Panc1 (cell line): ENCODE measurements around the gene CTSL. TPM values are rescaled to one million over a fixed set of nuclear protein-coding genes. Genes with fewer than 3 reads are reported as not detected.

Experiments used
- ATAC-seq: fragments of 200-7000 bp; cut with Tn5 transposase; 2 replicates; pipeline ENCODE4 v1.9.1; 2020; ENCODE audit warnings: mild to moderate bottlenecking, moderate library complexity
- BruUV-seq: library from RNA; stranded (reverse); fragments of 400-500 nt; replicated peaks from 2 replicates; lab custom pipeline; 2021; lab: Mats Ljungman, UMichigan
- CTCF ChIA-PET: fragments of 300-600 bp; sonication (Branson Sonifier 250); formaldehyde crosslinking; loops from one replicate; lab custom pipeline; 2022; ENCODE audit warnings: antibody characterized with exemption; lab: Charles Lee
- POLR2A ChIA-PET: fragments of 300-600 bp; sonication (Branson Sonifier 250); formaldehyde crosslinking; loops from one replicate; lab custom pipeline; 2022; ENCODE audit warnings: antibody characterized with exemption; lab: Charles Lee
- DNase-seq: peaks from one replicate; pipeline ENCODE4 v3.0.0-alpha.2; 2010; ENCODE audit warnings: low read depth, low spot score
- H3K27ac ChIP-seq: 2 replicates; pipeline ENCODE4 v1.5.1; 2011; ENCODE audit warnings: mild to moderate bottlenecking, low read length, inconsistent platforms
- H3K27me3 ChIP-seq: fragments of 200-500 bp; sonication (Bioruptor generic); 2 replicates; pipeline ENCODE4 v1.6.0; 2014; ENCODE audit warnings: low read length, inconsistent platforms; ENCODE audit not compliant: control insufficient read depth, insufficient read depth
- H3K36me3 ChIP-seq: fragments of 200-500 bp; sonication (Bioruptor generic); 2 replicates; pipeline ENCODE4 v1.5.1; 2014; ENCODE audit warnings: inconsistent platforms, mild to moderate bottlenecking, low read length, moderate library complexity; ENCODE audit not compliant: control insufficient read depth, insufficient read depth
- H3K4me1 ChIP-seq: 2 replicates; pipeline ENCODE4 v1.5.1; 2011; ENCODE audit warnings: inconsistent platforms, mild to moderate bottlenecking, low read length, moderate library complexity; ENCODE audit not compliant: control insufficient read depth, insufficient read depth
- H3K4me3 ChIP-seq, 2 experiments: 2 replicates each; pipeline ENCODE4 v1.5.1; 2011 to 2012; ENCODE audit warnings: low read depth in 2 of 2, low read length in 2 of 2, mild to moderate bottlenecking in 2 of 2, inconsistent platforms in 1 of 2, moderate library complexity in 1 of 2
- H3K9me3 ChIP-seq: fragments of 200-500 bp; sonication (Bioruptor generic); 2 replicates; pipeline ENCODE4 v1.5.1; 2014; ENCODE audit warnings: low read depth, mild to moderate bottlenecking, inconsistent platforms, low read length, moderate library complexity; ENCODE audit not compliant: control insufficient read depth, insufficient read depth
- CTCF ChIP-seq: fragments of 450-650 bp; IDR thresholded peaks from 2 replicates; pipeline ENCODE4 v1.5.1; 2017; ENCODE audit warnings: mild to moderate bottlenecking
- POLR2AphosphoS5 ChIP-seq: IDR thresholded peaks from 2 replicates; pipeline ENCODE4 v1.6.1; 2012; ENCODE audit warnings: mild to moderate bottlenecking, low read depth, low read length, moderate library complexity
- REST ChIP-seq, 2 experiments: IDR thresholded peaks; 2 replicates each; pipeline ENCODE4 v1.6.1; 2011 to 2012; ENCODE audit warnings: low read depth in 2 of 2, control low read depth in 1 of 2, low read length in 1 of 2, mild to moderate bottlenecking in 1 of 2, moderate library complexity in 1 of 2; ENCODE audit not compliant: insufficient read depth in 1 of 2
- SIN3A ChIP-seq: IDR thresholded peaks from 2 replicates; pipeline ENCODE4 v1.6.1; 2012; ENCODE audit warnings: low read depth, mild to moderate bottlenecking, low read length, moderate library complexity, borderline replicate concordance; ENCODE audit not compliant: insufficient read depth
- TCF7L2 ChIP-seq: IDR thresholded peaks from 2 replicates; pipeline ENCODE4 v1.6.1; 2011; ENCODE audit warnings: mild to moderate bottlenecking, low read depth, low read length, inconsistent platforms
- in situ Hi-C: cut with HindIII; loops from 2 replicates; pipeline ENCODE4 v1.10.0; 2016; ENCODE audit warnings: low sequenced_read_pairs, low pct_unique_long_range_greater_than_20kb
- intact Hi-C: fragments of 100-400 bp; cut with micrococcal nuclease; formaldehyde crosslinking; loops from one replicate; pipeline ENCODE4 v1.10.0; 2022; ENCODE audit not compliant: unreplicated experiment
- total RNA-seq: library from RNA; stranded (reverse); gene quantifications from one replicate; pipeline ENCODE4 v1.2.1, GENCODE V29; 2021; ENCODE audit not compliant: unreplicated experiment

Gene CTSL
- total RNA-seq, 1 experiment from 2014 or later: 45.2 TPM

GRCh38 chr9:87750726-87751125, 24.8 kb downstream of the CTSL start:
- in situ Hi-C loops (no loop called here), intact Hi-C loops (no loop called here)
- H3K27ac ChIP-seq: no peak overlapping the region
- ChIA-PET CTCF (no interaction called here), POLR2A (no interaction called here)
- no peaks in the 10 kb centered on the region for H3K9me3 ChIP-seq
- H3K36me3 ChIP-seq: no peaks in the 10 kb centered on the region
- no peaks in the 10 kb centered on the region for H3K4me1 ChIP-seq
- no peak for DNase-seq
- H3K27me3 ChIP-seq: no peaks in the 10 kb centered on the region
- no peak for ATAC-seq
- BruUV-seq: no TSS peak
- H3K4me3 ChIP-seq: no peak overlapping the region
- TF ChIP-seq CTCF (no peak), TCF7L2 (no peak), SIN3A (no peak), POLR2AphosphoS5 (no peak), REST (IDR thresholded peaks at IDR 0.05; ENCODE audit: insufficient read depth in 1 of 2, low read depth in 2 of 2, low read length in 1 of 2) (no peak)

- no peak overlapping the region for H3K27ac ChIP-seq
- POLR2A ChIA-PET: no interaction called here
Measured at GRCh38 chr9:87751423-87751822, 25.5 kb downstream of the CTSL start.

More at GRCh38 chr9:87751423-87751822, 25.5 kb downstream of the CTSL start:
- H3K27me3 ChIP-seq: no peaks in the 10 kb centered on the region
- DNase-seq (no peak), ATAC-seq (no peak)
- no peaks in the 10 kb centered on the region for H3K9me3 ChIP-seq
- no peaks in the 10 kb centered on the region for H3K36me3 ChIP-seq
- intact Hi-C loops: no loop called here
- TF ChIP-seq POLR2AphosphoS5: no peak
- no peak for TF ChIP-seq TCF7L2
- TF ChIP-seq REST (IDR thresholded peaks at IDR 0.05; ENCODE audit: insufficient read depth in 1 of 2, low read depth in 2 of 2, low read length in 1 of 2): no peak
- TF ChIP-seq CTCF: no peak
- TF ChIP-seq SIN3A: no peak
- no peak overlapping the region for H3K4me3 ChIP-seq
- CTCF ChIA-PET: no interaction called here
- H3K4me1 ChIP-seq: no peaks in the 10 kb centered on the region
- no TSS peak for BruUV-seq
- in situ Hi-C loops: no loop called here
